Smooth muscle cell (in vitro differentiated cells): Measurements from ENCODE around the gene NRP1. TPM values are rescaled to one million over a fixed set of nuclear protein-coding genes. Genes with fewer than 3 reads are reported as not detected.
"Not testable (repeated sequence)": the region's sequence is repeated elsewhere in the genome, so short reads cannot be mapped to it uniquely, and the experiment has no call there.

Source experiments
- DNase-seq: peaks from one replicate; lab custom pipeline; 2025; ENCODE audit not compliant: unreplicated experiment; lab: John Stamatoyannopoulos, UW
- H2AFZ ChIP-seq: fragments of 200-600 bp; sonication (generic); 2 replicates; pipeline ENCODE4 v1.6.0; 2016; ENCODE audit warnings: antibody characterized with exemption, low read depth, mild to moderate bottlenecking
- H3F3A ChIP-seq: fragments of 200-600 bp; sonication (generic); 2 replicates; pipeline ENCODE4 v1.6.0; 2017; ENCODE audit warnings: antibody characterized with exemption, low read depth
- H3K27ac ChIP-seq: fragments of 200-600 bp; sonication (generic); 2 replicates; pipeline ENCODE4 v1.5.1; 2016; ENCODE audit warnings: low read depth, mild to moderate bottlenecking
- H3K27me3 ChIP-seq: fragments of 200-600 bp; sonication (generic); 2 replicates; pipeline ENCODE4 v1.6.1; 2016; ENCODE audit warnings: low read depth, mild to moderate bottlenecking
- H3K36me3 ChIP-seq: fragments of 200-600 bp; sonication (generic); 2 replicates; pipeline ENCODE4 v1.5.1; 2016; ENCODE audit warnings: low read depth
- H3K4me1 ChIP-seq: fragments of 200-600 bp; sonication (generic); 2 replicates; pipeline ENCODE4 v1.5.1; 2016; ENCODE audit warnings: low read depth
- H3K4me2 ChIP-seq: fragments of 200-600 bp; sonication (generic); 2 replicates; pipeline ENCODE4 v1.6.0; 2016; ENCODE audit warnings: mild to moderate bottlenecking
- H3K4me3 ChIP-seq: fragments of 200-600 bp; sonication (generic); 2 replicates; pipeline ENCODE4 v1.5.1; 2016; ENCODE audit warnings: mild to moderate bottlenecking
- H3K79me2 ChIP-seq: fragments of 200-600 bp; sonication (generic); 2 replicates; pipeline ENCODE4 v1.6.0; 2016; ENCODE audit warnings: low read depth, mild to moderate bottlenecking
- H3K9ac ChIP-seq: fragments of 200-600 bp; sonication (generic); 2 replicates; pipeline ENCODE4 v1.6.0; 2016; ENCODE audit warnings: low read depth
- H3K9me3 ChIP-seq: fragments of 200-600 bp; sonication (generic); replicated peaks from 2 replicates; pipeline ENCODE4 v1.5.1; 2016; ENCODE audit warnings: low read depth
- H4K20me1 ChIP-seq: fragments of 200-600 bp; sonication (generic); 2 replicates; pipeline ENCODE4 v1.6.0; 2016; ENCODE audit warnings: low read depth
- CTCF ChIP-seq: fragments of 200-600 bp; sonication (generic); IDR thresholded peaks from 2 replicates; pipeline ENCODE4 v1.5.1; 2017; ENCODE audit warnings: borderline replicate concordance, mild to moderate bottlenecking, antibody characterized with exemption; ENCODE audit not compliant: insufficient read depth, poor library complexity, severe bottlenecking
- WGBS: methylation state at CpG from one replicate; pipeline ENCODE4 v1.1.7; 2016; ENCODE audit warnings: low lambda C conversion rate; 5-methylcytosine and 5-hydroxymethylcytosine counted together
- polyA plus RNA-seq: library from polyadenylated mRNA; unstranded; fragments of >200 nt; fragmentation: Nextera tagmentation; extraction: Ambion mirVana; gene quantifications from 2 replicates; pipeline ENCODE4 v1.2.1, GENCODE V29; 2016
- total RNA-seq: library from RNA; depleted of rRNA; stranded (reverse); fragments of >200 nt; gene quantifications from 2 replicates; pipeline ENCODE4 v1.2.3, GENCODE V29; 2014

The NRP1 gene
- total and polyA plus RNA-seq, 2 experiments from 2014 or later, result 74.8 to 80.4 TPM

- Histone ChIP-seq H3K4me1 (no peaks in the 10 kb centered on the region), H4K20me1 (no peaks in the 10 kb centered on the region), H3F3A (peaks cover 13% of the 10 kb centered on the region), H3K9ac (no peak overlapping the region), H3K27ac (peak overlapping the region; percentile 10), H3K36me3 (no peaks in the 10 kb centered on the region), H3K4me3 (no peak overlapping the region), H3K27me3 (no peaks in the 10 kb centered on the region), H2AFZ (no peak overlapping the region), H3K9me3 (no peaks in the 10 kb centered on the region), H3K4me2 (no peak overlapping the region), H3K79me2 (peaks cover 25% of the 10 kb centered on the region)
- no peak for DNase-seq
- 91% methylated on average over 3 of the region's 3 CpGs for WGBS
- TF ChIP-seq CTCF, result no peak
Observed at GRCh38 chr10:33223326-33224000, 111.0 kb downstream of the NRP1 start.

GRCh38 chr10:33222304-33222703, 112.2 kb downstream of the NRP1 start:
- not testable (repeated sequence) for H3K9ac ChIP-seq, H3K27ac ChIP-seq, H2AFZ ChIP-seq, H4K20me1 ChIP-seq, H3K36me3 ChIP-seq, DNase-seq, H3K4me1 ChIP-seq, H3K9me3 ChIP-seq, H3K27me3 ChIP-seq, H3K4me2 ChIP-seq, H3K4me3 ChIP-seq
- 99% methylated on average over 9 of the region's 9 CpGs for WGBS
- Histone ChIP-seq H3F3A (peaks cover 17% of the 10 kb centered on the region), H3K79me2 (peaks cover 14% of the 10 kb centered on the region)

- no peak overlapping the region for H3K4me3 ChIP-seq
- H3K9me3 ChIP-seq, result no peaks in the 10 kb centered on the region
- peaks cover 49% of the 10 kb centered on the region for H3F3A ChIP-seq
- peaks cover 8% of the 10 kb centered on the region for H3K79me2 ChIP-seq
- 58% methylated on average over 4 of the region's 4 CpGs for WGBS
- no peaks in the 10 kb centered on the region for H3K36me3 ChIP-seq
- H3K27ac ChIP-seq, result peak overlapping the region; percentile 94
- no peaks in the 10 kb centered on the region for H3K27me3 ChIP-seq
- no peak overlapping the region for H3K4me2 ChIP-seq
- no peak for TF ChIP-seq CTCF
- H4K20me1 ChIP-seq, result no peaks in the 10 kb centered on the region
- H2AFZ ChIP-seq, result no peak overlapping the region
- H3K9ac ChIP-seq, result peak overlapping the region; percentile 70
- no peak for DNase-seq
- H3K4me1 ChIP-seq, result peaks cover 11% of the 10 kb centered on the region
Observed at GRCh38 chr10:33217854-33218253, 116.6 kb downstream of the NRP1 start.

GRCh38 chr10:33216661-33217427, 117.6 kb downstream of the NRP1 start:
- Histone ChIP-seq H3K4me1 (peaks cover 18% of the 10 kb centered on the region), H2AFZ (no peak overlapping the region), H3K9me3 (no peaks in the 10 kb centered on the region), H4K20me1 (no peaks in the 10 kb centered on the region), H3K27me3 (no peaks in the 10 kb centered on the region), H3K79me2 (peaks cover 8% of the 10 kb centered on the region), H3F3A (peaks cover 55% of the 10 kb centered on the region), H3K4me2 (peak overlapping the region; percentile 60), H3K4me3 (no peak overlapping the region), H3K9ac (peak overlapping the region; percentile 70), H3K36me3 (no peaks in the 10 kb centered on the region), H3K27ac (peak overlapping the region; percentile 94)
- WGBS, result 33% methylated on average over 5 of the region's 5 CpGs
- TF ChIP-seq CTCF, result no peak
- no peak for DNase-seq
